ENCODE measurements around the gene SDHA. TPM values are rescaled to one million over a fixed set of nuclear protein-coding genes. Genes with fewer than 3 reads are reported as not detected.

The SDHA gene
- total RNA-seq, 1 donor from 2014 or later = 91.7 TPM

DNA sequence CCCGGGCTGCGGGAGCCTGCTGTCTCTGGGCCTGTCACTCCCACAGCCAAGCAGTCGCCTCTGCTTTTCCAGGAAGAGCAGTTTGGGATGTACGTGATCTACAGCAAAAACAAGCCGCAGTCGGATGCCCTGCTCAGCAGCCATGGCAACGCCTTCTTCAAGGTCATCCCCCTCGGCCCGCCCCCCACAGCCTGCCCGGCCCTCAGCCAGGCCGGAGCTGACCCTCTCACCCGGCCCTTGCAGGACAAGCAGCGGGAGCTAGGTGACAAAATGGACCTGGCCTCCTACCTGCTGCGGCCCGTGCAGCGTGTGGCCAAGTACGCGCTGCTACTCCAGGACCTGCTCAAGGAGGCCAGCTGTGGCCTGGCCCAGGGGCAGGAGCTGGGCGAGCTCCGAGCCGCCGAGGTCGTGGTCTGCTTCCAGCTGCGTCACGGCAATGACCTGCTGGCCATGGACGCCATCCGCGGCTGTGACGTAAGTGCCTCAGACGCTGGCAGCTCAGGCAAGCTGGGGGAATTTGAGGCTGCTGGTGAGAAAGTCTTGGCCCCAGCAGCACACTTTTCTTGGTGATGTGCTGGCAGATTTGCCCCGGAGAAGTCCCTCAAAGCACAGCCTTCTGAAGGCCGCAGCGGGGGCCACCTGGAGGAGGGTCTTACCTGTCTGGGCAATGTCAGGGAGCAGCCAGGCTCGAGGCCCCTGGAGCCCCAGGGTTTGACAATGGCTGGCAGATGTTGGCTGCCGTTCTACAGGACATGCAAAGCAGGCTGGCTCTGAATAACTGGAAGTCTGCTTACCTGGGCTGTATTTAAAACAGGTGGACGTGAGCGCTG lies 46.9 kb upstream of the SDHA start:
- TF ChIP-seq CTCF (IDR thresholded peaks at IDR 0.05; ENCODE audit: insufficient read depth, low read depth, low read length) (no peak), EZH2 (IDR thresholded peaks at IDR 0.05; ENCODE audit: insufficient read depth, low read length) (no peak)
- no peak overlapping the region for H3K27ac ChIP-seq (ENCODE audit: low read depth, low read length)
- no peak overlapping the region for H3K4me2 ChIP-seq (ENCODE audit: low read length)
- DNase-seq (ENCODE audit: low read depth) = no peak
- H3K4me1 Mint-ChIP-seq (ENCODE audit: low read depth, unreplicated experiment) = peaks cover 14% of the 10 kb centered on the region
- H4K20me1 ChIP-seq (ENCODE audit: insufficient read depth, low read length) = no peaks in the 10 kb centered on the region
- no peaks in the 10 kb centered on the region for H3K36me3 Mint-ChIP-seq (ENCODE audit: low read depth, unreplicated experiment)
- peaks cover 21% of the 10 kb centered on the region for H3K27me3 Mint-ChIP-seq (ENCODE audit: low read depth, unreplicated experiment)
- peaks cover 24% of the 10 kb centered on the region for H3K4me1 ChIP-seq (ENCODE audit: insufficient read depth, low read length)
- no peak overlapping the region for H2AFZ ChIP-seq (ENCODE audit: low read depth, low read length)
- H3K9ac ChIP-seq (ENCODE audit: low read length) = no peak overlapping the region
- H3K9me3 Mint-ChIP-seq (ENCODE audit: unreplicated experiment) = no peaks in the 10 kb centered on the region
- H3K27ac Mint-ChIP-seq (ENCODE audit: unreplicated experiment) = no peak overlapping the region
- H3K27me3 ChIP-seq (ENCODE audit: insufficient read depth, low read length) = no peaks in the 10 kb centered on the region
- no peaks in the 10 kb centered on the region for H3K9me3 ChIP-seq (ENCODE audit: insufficient read depth, low read depth, low read length)
- no peaks in the 10 kb centered on the region for H3K79me2 ChIP-seq (ENCODE audit: insufficient read depth, low read length)
- no peaks in the 10 kb centered on the region for H3K36me3 ChIP-seq (ENCODE audit: insufficient read depth, low read length)
- FAIRE-seq = no peak
- no peak overlapping the region for H3K4me3 ChIP-seq (ENCODE audit: insufficient read depth, low read depth, low read length)
- H3K4me3 Mint-ChIP-seq (ENCODE audit: unreplicated experiment) = no peak overlapping the region

DNA sequence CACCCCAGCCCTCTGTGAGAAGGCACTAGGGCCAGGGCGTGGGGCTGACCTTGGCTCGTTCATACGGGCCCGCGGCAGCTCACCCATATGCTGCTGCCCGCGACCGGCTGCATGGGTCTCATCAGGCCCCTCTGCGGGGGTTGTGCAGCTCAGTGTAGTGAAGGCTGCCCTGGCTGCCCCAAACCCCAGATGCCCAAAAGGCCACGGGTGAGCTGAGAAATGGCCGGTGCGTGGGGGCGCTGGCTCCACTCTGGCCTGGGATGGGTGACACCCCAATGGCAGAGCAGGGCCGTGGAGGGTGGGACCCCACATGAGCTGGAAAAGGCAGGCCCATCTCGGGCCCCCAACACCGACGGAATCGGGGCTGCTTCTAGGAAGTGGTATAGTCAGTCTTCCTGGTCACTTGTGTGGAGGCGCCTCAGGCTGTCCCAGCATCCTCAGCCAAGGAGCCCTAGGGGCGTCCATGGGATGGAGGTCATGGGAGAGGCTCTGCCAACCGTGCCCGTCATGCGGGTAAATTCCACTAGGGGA lies 46.3 kb upstream of the SDHA start:
- no peak for TF ChIP-seq CTCF (IDR thresholded peaks at IDR 0.05; ENCODE audit: insufficient read depth, low read depth, low read length)
- TF ChIP-seq EZH2 (IDR thresholded peaks at IDR 0.05; ENCODE audit: insufficient read depth, low read length) = no peak
- Mint-ChIP-seq H3K27me3 (ENCODE audit: low read depth, unreplicated experiment) (peaks cover 25% of the 10 kb centered on the region), H3K9me3 (ENCODE audit: unreplicated experiment) (no peaks in the 10 kb centered on the region), H3K4me1 (ENCODE audit: low read depth, unreplicated experiment) (peaks cover 19% of the 10 kb centered on the region), H3K4me3 (ENCODE audit: unreplicated experiment) (no peak overlapping the region), H3K27ac (ENCODE audit: unreplicated experiment) (no peak overlapping the region), H3K36me3 (ENCODE audit: low read depth, unreplicated experiment) (no peaks in the 10 kb centered on the region)
- DNase-seq (ENCODE audit: low read depth) (no peak), FAIRE-seq (no peak)
- Histone ChIP-seq H4K20me1 (ENCODE audit: insufficient read depth, low read length) (no peaks in the 10 kb centered on the region), H3K27ac (ENCODE audit: low read depth, low read length) (no peak overlapping the region), H3K4me3 (ENCODE audit: insufficient read depth, low read depth, low read length) (no peak overlapping the region), H2AFZ (ENCODE audit: low read depth, low read length) (no peak overlapping the region), H3K4me2 (ENCODE audit: low read length) (no peak overlapping the region), H3K9ac (ENCODE audit: low read length) (no peak overlapping the region), H3K36me3 (ENCODE audit: insufficient read depth, low read length) (no peaks in the 10 kb centered on the region), H3K4me1 (ENCODE audit: insufficient read depth, low read length) (peaks cover 24% of the 10 kb centered on the region), H3K9me3 (ENCODE audit: insufficient read depth, low read depth, low read length) (no peaks in the 10 kb centered on the region), H3K79me2 (ENCODE audit: insufficient read depth, low read length) (no peaks in the 10 kb centered on the region), H3K27me3 (ENCODE audit: insufficient read depth, low read length) (no peaks in the 10 kb centered on the region)

DNA sequence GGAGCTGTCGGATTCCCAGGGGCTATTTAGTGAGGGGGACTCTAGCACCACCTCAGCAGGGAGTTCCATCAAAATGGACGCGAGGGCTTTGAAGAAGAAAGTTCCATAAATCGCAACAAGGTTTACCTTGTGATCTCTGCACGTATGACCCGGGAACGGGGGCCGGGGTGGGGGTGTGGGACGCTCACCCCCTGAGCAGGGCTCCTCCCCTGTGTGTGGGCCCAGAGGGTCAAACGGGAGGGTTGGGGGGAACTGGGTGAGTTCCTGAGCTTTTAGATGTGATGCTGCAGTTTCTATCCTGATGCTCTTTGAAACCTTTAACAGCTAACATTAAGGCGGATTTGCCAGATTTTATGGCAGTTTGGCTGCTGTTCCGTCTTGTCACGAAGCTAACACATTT lies 45.7 kb upstream of the SDHA start:
- H2AFZ ChIP-seq (ENCODE audit: low read depth, low read length) = no peak overlapping the region
- H3K27me3 ChIP-seq (ENCODE audit: insufficient read depth, low read length) = no peaks in the 10 kb centered on the region
- no peaks in the 10 kb centered on the region for H4K20me1 ChIP-seq (ENCODE audit: insufficient read depth, low read length)
- no peaks in the 10 kb centered on the region for H3K79me2 ChIP-seq (ENCODE audit: insufficient read depth, low read length)
- DNase-seq (ENCODE audit: low read depth) = no peak
- no peak overlapping the region for H3K4me2 ChIP-seq (ENCODE audit: low read length)
- Mint-ChIP-seq H3K4me1 (ENCODE audit: low read depth, unreplicated experiment) (peaks cover 19% of the 10 kb centered on the region), H3K4me3 (ENCODE audit: unreplicated experiment) (no peak overlapping the region), H3K27ac (ENCODE audit: unreplicated experiment) (no peak overlapping the region), H3K9me3 (ENCODE audit: unreplicated experiment) (no peaks in the 10 kb centered on the region), H3K27me3 (ENCODE audit: low read depth, unreplicated experiment) (peaks cover 29% of the 10 kb centered on the region), H3K36me3 (ENCODE audit: low read depth, unreplicated experiment) (no peaks in the 10 kb centered on the region)
- no peak overlapping the region for H3K27ac ChIP-seq (ENCODE audit: low read depth, low read length)
- no peaks in the 10 kb centered on the region for H3K36me3 ChIP-seq (ENCODE audit: insufficient read depth, low read length)
- H3K4me1 ChIP-seq (ENCODE audit: insufficient read depth, low read length) = peaks cover 23% of the 10 kb centered on the region
- no peaks in the 10 kb centered on the region for H3K9me3 ChIP-seq (ENCODE audit: insufficient read depth, low read depth, low read length)
- no peak overlapping the region for H3K9ac ChIP-seq (ENCODE audit: low read length)
- FAIRE-seq = no peak
- TF ChIP-seq EZH2 (IDR thresholded peaks at IDR 0.05; ENCODE audit: insufficient read depth, low read length) (no peak), CTCF (IDR thresholded peaks at IDR 0.05; ENCODE audit: insufficient read depth, low read depth, low read length) (no peak)
- H3K4me3 ChIP-seq (ENCODE audit: insufficient read depth, low read depth, low read length) = no peak overlapping the region

Measured in astrocyte (in vitro differentiated cells and primary cell).